ENCODE results near the gene NFE2L2.
"Not testable (repeated sequence)": the region's sequence is repeated elsewhere in the genome, so short reads cannot be mapped to it uniquely, and the experiment has no call there.

Gene NFE2L2

GRCh38 chr2:177255227-177255601 is 9.3 kb downstream of the NFE2L2 start:
- DNase-seq = no peak

DNA sequence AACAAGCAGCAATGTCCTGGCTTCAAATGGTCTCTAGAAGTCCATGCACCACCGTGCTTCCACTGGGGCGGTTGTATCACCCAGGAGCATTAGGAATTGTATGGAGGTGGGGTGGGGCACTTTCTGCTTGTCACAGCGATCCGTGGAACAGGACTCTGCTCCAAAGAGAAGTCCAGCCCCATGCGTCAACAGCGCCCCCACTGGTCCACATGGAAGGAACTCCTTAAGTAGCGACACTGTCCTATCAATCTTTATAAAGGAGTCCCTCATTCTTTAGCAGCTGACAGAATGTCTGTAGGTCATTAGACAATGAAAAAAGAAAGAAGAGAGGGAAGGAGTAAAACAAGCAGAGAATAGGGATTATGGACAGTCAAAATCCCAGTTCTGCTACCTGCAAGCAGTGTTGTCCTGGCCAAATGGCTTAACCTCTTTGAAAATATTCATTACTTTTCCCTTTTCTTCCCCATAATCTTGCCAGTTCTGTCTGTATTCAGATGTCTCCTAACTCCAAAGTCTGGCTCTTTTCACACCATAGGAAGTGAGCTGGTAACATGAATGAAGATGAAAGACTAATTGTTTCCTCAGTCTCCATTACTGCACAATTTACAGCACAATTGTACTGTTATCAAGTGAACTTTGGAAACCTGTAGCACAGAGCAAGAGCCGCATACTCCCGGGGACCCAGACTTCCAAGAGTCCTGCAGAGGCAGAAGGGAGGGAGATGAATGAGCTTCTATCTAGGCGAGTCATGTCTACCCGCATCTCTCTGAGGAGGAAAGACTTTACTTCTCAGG is 9.9 kb downstream of the NFE2L2 start:
- no peak for DNase-seq

GRCh38 chr2:177253704-177254103 is 10.8 kb downstream of the NFE2L2 start:
- no peak for DNase-seq

- DNase-seq = no peak
These were observed 11.6 kb downstream of the NFE2L2 start for GRCh38 chr2:177252808-177253531.

GRCh38 chr2:177251165-177251542 is 13.4 kb downstream of the NFE2L2 start:
- no peak for DNase-seq

GRCh38 chr2:177250461-177250860 is 14.1 kb downstream of the NFE2L2 start:
- DNase-seq = no peak

DNA sequence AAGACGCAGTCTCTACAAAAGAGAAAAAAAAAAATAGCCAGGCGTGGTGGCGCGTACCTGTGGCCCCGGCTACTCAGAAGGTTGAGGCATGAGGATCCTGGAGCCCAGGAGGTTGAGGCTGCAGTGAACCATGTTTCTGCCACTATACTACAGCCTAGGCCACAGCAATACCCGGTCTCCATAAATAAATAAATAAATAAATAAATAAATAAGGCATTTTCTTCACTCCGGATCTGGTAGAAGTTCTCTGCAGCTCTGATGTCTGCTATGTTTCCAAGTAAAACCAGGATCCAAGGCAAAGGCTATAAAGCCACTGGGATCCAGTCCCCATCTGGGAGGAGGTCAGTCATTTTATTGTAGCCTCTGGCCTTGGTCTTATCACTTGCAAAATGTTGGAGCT is 15.5 kb downstream of the NFE2L2 start:
- no peak for DNase-seq

DNA sequence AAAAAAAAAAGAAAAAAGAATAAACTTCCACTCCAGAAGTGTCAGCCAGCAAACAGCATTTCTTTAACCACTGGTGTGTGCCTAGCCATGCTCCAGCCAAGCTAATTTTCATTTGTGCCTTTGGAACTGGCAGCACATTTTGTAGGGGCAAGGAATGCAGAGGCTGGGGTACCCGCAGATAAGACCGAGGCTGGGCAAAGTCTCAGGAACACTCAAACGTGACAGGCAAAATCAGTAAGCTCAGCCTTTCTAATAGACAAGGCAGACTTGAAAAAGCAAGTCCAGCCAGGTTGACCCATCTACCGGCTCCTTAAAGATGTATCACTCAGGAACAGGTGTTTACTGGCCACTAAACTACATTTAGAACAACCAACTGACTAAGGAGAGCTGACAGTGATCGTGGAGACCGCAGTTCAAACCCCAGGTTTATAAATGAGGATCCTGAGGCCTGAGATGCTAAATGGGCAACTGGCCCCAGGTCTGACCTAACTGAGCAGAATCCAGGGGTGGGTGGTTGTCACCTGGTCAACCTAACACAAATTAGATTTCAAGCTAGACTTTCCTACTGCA is 16.7 kb downstream of the NFE2L2 start:
- no peak for DNase-seq

DNA sequence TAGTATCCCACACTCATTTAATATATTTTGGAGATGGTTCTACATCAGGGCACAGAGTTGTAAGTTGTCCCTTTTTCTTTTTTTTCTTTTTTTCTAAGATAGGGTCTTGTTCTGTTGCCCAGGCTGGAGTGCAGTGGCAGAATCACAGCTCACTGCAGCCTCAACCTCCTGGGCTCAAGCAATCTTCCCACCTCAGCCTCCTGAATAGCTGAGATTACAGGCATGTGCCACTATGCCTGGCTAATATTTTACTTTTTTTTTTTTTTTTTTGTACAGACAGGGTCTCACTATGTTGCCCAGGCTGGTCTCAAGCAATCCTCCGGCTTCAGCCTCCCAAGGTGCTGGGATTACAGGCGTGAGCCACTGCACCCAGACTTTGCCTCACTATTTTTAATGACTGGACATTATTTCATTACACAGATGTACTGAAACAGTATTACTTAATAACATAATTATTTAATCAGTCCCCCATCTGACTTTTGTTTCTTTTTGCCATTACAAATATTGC is 17.9 kb downstream of the NFE2L2 start:
- DNase-seq = not testable (repeated sequence)

GRCh38 chr2:177246000-177246399 is 18.5 kb downstream of the NFE2L2 start:
- no peak for DNase-seq

GRCh38 chr2:177245010-177245422 is 19.5 kb downstream of the NFE2L2 start:
- DNase-seq = no peak

GRCh38 chr2:177244244-177244771 is 20.2 kb downstream of the NFE2L2 start:
- no peak for DNase-seq

DNA sequence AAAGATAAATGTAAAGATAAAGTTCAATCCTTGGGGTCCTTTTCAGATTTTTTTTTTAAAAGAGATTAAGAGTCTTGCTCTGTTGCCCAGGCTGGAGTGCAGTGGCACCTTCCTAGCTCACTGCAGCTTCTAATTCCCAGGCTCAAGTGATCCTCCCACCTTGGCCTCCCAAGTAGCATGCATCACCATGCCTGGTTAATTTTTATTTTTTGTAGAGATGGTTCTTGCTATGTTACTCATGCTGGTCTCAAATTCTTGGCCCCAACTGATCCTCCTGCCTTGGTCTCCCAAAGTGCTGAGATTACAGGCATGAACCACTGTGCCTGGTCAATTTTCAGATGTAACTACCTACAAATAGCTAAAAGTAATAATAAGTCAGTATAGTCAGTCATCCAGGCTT is 21.1 kb downstream of the NFE2L2 start:
- DNase-seq = no peak

DNA sequence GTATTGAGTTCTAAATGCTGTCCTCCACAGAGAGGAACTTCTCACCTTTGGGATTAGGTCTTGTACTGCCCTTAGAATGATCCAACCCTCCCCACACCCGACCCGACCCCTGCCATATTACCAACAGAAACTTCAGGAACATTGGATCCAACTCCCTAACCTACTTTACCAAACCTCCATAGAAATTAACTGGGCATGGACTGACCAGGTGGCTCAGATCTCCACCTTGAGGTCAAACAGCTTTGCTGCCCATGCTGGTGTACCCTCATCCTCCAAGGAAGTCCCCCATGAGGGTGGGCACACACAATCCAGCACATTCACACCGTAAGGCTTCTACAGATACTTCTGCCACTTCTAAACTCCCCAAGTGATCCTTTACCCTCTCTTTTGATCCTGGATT is 21.5 kb downstream of the NFE2L2 start:
- no peak for DNase-seq

GRCh38 chr2:177242121-177242987 is 22.2 kb downstream of the NFE2L2 start:
- peak; percentile 30 for DNase-seq

GRCh38 chr2:177241711-177242120 is 22.8 kb downstream of the NFE2L2 start:
- no peak for DNase-seq

DNA sequence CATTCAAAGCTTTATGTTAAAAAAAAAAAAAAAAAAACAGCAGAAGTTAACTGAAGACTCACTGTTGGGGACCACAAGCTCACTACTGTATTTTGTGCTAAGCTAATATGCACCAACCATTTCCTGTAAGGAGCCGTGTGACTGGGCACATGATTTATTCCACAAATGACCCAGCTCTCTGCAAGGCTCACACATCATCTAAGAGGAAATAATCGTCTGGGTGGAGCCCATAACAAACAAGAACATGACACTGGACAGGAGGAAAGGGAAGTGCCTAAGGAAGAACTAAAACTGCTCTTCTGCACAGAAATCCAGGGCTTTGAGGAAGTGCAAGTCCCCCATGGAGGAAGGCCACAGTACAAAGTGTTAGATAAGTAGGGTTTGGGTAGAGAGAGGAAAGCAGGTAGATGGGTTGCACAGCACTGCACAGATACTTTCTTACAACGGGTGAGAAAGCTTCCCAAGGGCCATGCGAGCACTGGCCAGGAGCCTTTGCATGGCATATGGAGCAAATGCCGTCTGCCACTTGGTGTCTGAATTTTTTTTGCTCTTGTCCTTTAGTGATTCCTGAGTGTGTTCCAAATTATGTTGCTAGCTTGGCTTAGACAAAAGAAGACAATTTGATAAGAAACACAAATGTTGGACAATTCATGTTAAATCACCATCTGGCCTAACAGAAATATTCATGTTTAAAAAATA is 24.4 kb downstream of the NFE2L2 start:
- no peak for DNase-seq

GRCh38 chr2:177239053-177239452 is 25.5 kb downstream of the NFE2L2 start:
- DNase-seq = no peak

DNA sequence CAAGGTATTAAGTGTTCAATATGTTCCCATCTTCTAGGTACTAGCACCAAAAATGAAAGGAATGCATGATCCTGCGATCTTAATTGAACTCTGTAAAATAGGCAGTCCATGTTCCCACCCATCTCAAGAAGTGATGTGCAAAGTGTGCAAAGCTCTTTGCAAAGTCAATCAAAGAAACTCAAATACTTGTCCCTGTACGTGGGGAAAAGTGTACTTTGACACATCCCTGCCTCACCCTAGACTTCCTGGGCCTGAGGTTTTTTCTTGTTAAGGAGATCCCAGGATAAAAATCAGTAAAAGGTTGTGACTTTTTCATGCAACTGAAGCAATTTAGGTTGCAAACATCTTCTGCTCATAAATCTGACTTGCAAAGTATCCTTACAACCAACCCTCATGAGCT is 26.6 kb downstream of the NFE2L2 start:
- no peak for DNase-seq

- DNase-seq = no peak
These were observed 28.6 kb downstream of the NFE2L2 start for GRCh38 chr2:177235855-177236437.

DNA sequence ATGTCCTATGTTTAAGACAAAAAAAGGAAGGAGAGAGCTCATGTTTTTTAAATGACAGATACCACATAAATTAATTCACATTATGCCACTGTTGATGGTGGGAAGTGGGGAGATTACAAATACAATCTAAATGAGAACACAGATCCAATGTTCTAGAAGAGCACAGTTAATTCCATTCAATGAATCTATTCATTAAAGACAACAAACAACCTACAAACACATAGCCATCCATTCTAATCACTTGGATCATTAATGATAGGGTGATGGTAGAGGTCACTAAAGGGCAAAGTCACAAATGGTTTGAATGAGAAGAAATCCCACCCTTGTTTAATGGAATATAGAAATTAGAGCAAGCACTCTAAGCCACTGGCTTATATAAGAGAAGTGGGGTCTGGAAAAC is 30.3 kb downstream of the NFE2L2 start:
- DNase-seq = no peak

Data from DMS79 (cell line).